Upper lobe of left lung (tissue), 4 donors: ENCODE results near the gene KAT7.

ENCODE experiments used
- CTCF ChIP-seq, 6 experiments: fragments of 450-650 bp in 4 of 6; fragments of 200-600 bp in 2 of 6; sonication (generic) in 2 of 6; IDR thresholded peaks; one replicate each; pipeline ENCODE4 v1.5.1; 2016 to 2019; ENCODE audit warnings: antibody characterized with exemption in 6 of 6
- POLR2AphosphoS5 ChIP-seq, 2 donors: sonication (generic); formaldehyde crosslinking; IDR thresholded peaks; one replicate each; pipeline ENCODE4 v1.5.1; 2017; ENCODE audit warnings: antibody characterized with exemption in 2 of 2

GRCh38 chr17:49809056-49809455, 20.6 kb downstream of the KAT7 start:
- TF ChIP-seq CTCF (IDR thresholded peaks at IDR 0.05) (no peak), POLR2AphosphoS5 (IDR thresholded peaks at IDR 0.05) (no peak)
